Measurements from ENCODE around the gene CAPN3. TPM values are rescaled to one million over a fixed set of nuclear protein-coding genes. Genes with fewer than 3 reads are reported as not detected.

CAPN3 gene
- total RNA-seq, 4 donors from 2014 or later: 0.79 to 16.2 (median 3.9) TPM

- Histone ChIP-seq H3K4me3 (no peak overlapping the region), H3K4me1 (peaks cover 0 to 25% (median 0%) of the 10 kb centered on the region in 3 donors), H3K27me3 (no peaks in the 10 kb centered on the region), H3K36me3 (peaks cover 19 to 89% of the 10 kb centered on the region in 2 donors), H3K9me3 (no peaks in the 10 kb centered on the region), H3K27ac (no peak overlapping the region)
- no peak for ATAC-seq
- TF ChIP-seq EP300 (IDR thresholded peaks at IDR 0.05): no peak
- TF ChIP-seq POLR2A (IDR thresholded peaks at IDR 0.05): no peak
- TF ChIP-seq POLR2AphosphoS5 (IDR thresholded peaks at IDR 0.05): no peak
- no peak for TF ChIP-seq CTCF (IDR thresholded peaks at IDR 0.05)
- 93 to 100% methylated on average over 1 to 3 of the region's 6 CpGs for WGBS, 2 donors (ENCODE audit: low coverage in 1 of 2)
Observed at GRCh38 chr15:42448281-42448680, 89.0 kb downstream of the CAPN3 start.

GRCh38 chr15:42449770-42450424 is 90.6 kb downstream of the CAPN3 start:
- Histone ChIP-seq H3K9me3 (no peaks in the 10 kb centered on the region), H3K36me3 (peaks cover 15 to 78% of the 10 kb centered on the region in 2 donors), H3K27ac (no peak overlapping the region), H3K27me3 (no peaks in the 10 kb centered on the region), H3K4me1 (peaks cover 0 to 31% (median 0%) of the 10 kb centered on the region in 3 donors), H3K4me3 (no peak overlapping the region)
- no peak for ATAC-seq
- WGBS, 2 donors (ENCODE audit: low coverage in 1 of 2): 97 to 99% methylated on average over 12 to 13 of the region's 13 CpGs
- no peak for TF ChIP-seq EP300 (IDR thresholded peaks at IDR 0.05)
- TF ChIP-seq CTCF (IDR thresholded peaks at IDR 0.05): no peak
- TF ChIP-seq POLR2AphosphoS5 (IDR thresholded peaks at IDR 0.05): no peak
- TF ChIP-seq POLR2A (IDR thresholded peaks at IDR 0.05): no peak

GRCh38 chr15:42450425-42450790 is 91.1 kb downstream of the CAPN3 start:
- no peaks in the 10 kb centered on the region for H3K9me3 ChIP-seq
- no peak for ATAC-seq
- no peak for TF ChIP-seq POLR2A (IDR thresholded peaks at IDR 0.05)
- TF ChIP-seq CTCF (IDR thresholded peaks at IDR 0.05): no peak
- no peak for TF ChIP-seq EP300 (IDR thresholded peaks at IDR 0.05)
- no peak for TF ChIP-seq POLR2AphosphoS5 (IDR thresholded peaks at IDR 0.05)
- no peak overlapping the region for H3K27ac ChIP-seq
- H3K4me3 ChIP-seq: no peak overlapping the region
- no peaks in the 10 kb centered on the region for H3K27me3 ChIP-seq
- WGBS, 2 donors (ENCODE audit: low coverage in 1 of 2): 96 to 97% methylated on average over 4 of the region's 4 CpGs
- H3K4me1 ChIP-seq: peaks cover 0 to 36% (median 0%) of the 10 kb centered on the region in 3 donors
- H3K36me3 ChIP-seq: peaks cover 15 to 73% of the 10 kb centered on the region in 2 donors

GRCh38 chr15:42453826-42454225 is 94.5 kb downstream of the CAPN3 start:
- Histone ChIP-seq H3K36me3 (peaks cover 13 to 40% of the 10 kb centered on the region in 2 donors), H3K27ac (no peak overlapping the region), H3K9me3 (no peaks in the 10 kb centered on the region), H3K27me3 (no peaks in the 10 kb centered on the region), H3K4me3 (no peak overlapping the region), H3K4me1 (peaks cover 5 to 64% (median 7%) of the 10 kb centered on the region in 3 donors)
- 95% methylated on average over 3 of the region's 3 CpGs for whole genome bisulfite sequencing, 2 donors (ENCODE audit: low coverage in 1 of 2)
- ATAC-seq: no peak
- TF ChIP-seq POLR2AphosphoS5 (IDR thresholded peaks at IDR 0.05) (no peak), POLR2A (IDR thresholded peaks at IDR 0.05) (no peak), EP300 (IDR thresholded peaks at IDR 0.05) (no peak), CTCF (IDR thresholded peaks at IDR 0.05) (no peak)

GRCh38 chr15:42456531-42456930 is 97.2 kb downstream of the CAPN3 start:
- peaks cover 5 to 71% (median 7%) of the 10 kb centered on the region in 3 donors for H3K4me1 ChIP-seq
- no peaks in the 10 kb centered on the region for H3K9me3 ChIP-seq
- TF ChIP-seq POLR2A (IDR thresholded peaks at IDR 0.05): no peak
- no peak for TF ChIP-seq POLR2AphosphoS5 (IDR thresholded peaks at IDR 0.05)
- TF ChIP-seq EP300 (IDR thresholded peaks at IDR 0.05): no peak
- no peak for TF ChIP-seq CTCF (IDR thresholded peaks at IDR 0.05)
- peaks cover 2 to 13% of the 10 kb centered on the region in 2 donors for H3K36me3 ChIP-seq
- ATAC-seq: no peak
- peak overlapping the region; percentile 84 to 100 (median 88) for H3K27ac ChIP-seq
- H3K4me3 ChIP-seq: peak overlapping the region; percentile 45 to 88
- no peaks in the 10 kb centered on the region for H3K27me3 ChIP-seq
